Fibroblast of villous mesenchyme (primary cell): ENCODE results near the gene RARRES2. TPM values are rescaled to one million over a fixed set of nuclear protein-coding genes. Genes with fewer than 3 reads are reported as not detected.
A peak's percentile ranks its signal among the peaks of the same experiment; 100 is the strongest.

Experiments used
- DNase-seq: peaks from one replicate; pipeline ENCODE4 v3.0.0-alpha.2; 2010; ENCODE audit warnings: low read depth
- H3K4me3 ChIP-seq: 2 replicates; pipeline ENCODE4 v1.5.1; 2011; ENCODE audit warnings: low read depth, mild to moderate bottlenecking, low read length
- CTCF ChIP-seq: IDR thresholded peaks from 2 replicates; pipeline ENCODE4 v1.5.1; 2012; ENCODE audit warnings: low read depth, mild to moderate bottlenecking, low read length; ENCODE audit not compliant: insufficient read depth
- total RNA-seq: library from RNA; depleted of rRNA; stranded (reverse); fragments of >200 nt; gene quantifications from 2 replicates; pipeline ENCODE4 v1.2.3, GENCODE V29; 2012

RARRES2 gene
- total RNA-seq, 1 donor: 185 TPM

- DNase-seq: no peak
- no peak overlapping the region for H3K4me3 ChIP-seq
- no peak for TF ChIP-seq CTCF
Measured at GRCh38 chr7:150343225-150343624, 1.8 kb upstream of the RARRES2 start.

DNA sequence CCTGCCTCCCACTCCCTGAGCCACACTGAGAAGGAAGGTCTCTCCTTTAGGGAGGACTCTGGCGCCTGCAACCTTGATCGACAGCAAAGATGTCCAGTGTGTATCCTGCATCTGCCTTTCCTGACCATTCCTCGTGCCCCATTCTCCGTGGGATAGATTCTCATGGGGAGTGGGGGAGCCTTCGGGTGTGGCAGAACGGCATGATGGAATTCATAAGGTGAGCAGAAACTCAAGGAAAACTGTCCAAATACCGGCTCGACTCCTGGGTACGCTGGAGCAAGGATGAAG, 636 bp upstream of the RARRES2 start:
- no peak overlapping the region for H3K4me3 ChIP-seq
- TF ChIP-seq CTCF: no peak
- DNase-seq: no peak

DNA sequence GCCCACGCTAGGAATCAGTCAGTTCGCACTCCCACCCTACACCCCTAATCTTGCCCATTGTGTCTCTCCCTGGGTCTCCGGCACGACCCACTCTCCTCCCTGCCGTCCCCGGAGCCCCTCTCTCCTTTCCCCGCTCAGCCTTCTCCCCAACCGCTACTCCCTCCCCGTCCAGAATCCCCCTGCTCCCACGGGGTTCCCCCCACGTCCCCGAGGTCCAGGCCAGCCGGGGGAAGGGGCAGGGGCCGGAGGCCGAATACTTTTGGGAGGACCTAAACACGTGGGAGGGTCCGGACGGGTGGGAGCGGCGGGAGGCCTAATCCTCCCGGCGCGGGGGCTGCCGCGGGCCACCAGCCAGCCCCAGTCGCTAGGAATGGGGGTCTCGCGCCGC, 560 bp downstream of the RARRES2 start:
- DNase-seq: no peak
- H3K4me3 ChIP-seq: peak overlapping the region; percentile 57
- TF ChIP-seq CTCF: no peak

DNA sequence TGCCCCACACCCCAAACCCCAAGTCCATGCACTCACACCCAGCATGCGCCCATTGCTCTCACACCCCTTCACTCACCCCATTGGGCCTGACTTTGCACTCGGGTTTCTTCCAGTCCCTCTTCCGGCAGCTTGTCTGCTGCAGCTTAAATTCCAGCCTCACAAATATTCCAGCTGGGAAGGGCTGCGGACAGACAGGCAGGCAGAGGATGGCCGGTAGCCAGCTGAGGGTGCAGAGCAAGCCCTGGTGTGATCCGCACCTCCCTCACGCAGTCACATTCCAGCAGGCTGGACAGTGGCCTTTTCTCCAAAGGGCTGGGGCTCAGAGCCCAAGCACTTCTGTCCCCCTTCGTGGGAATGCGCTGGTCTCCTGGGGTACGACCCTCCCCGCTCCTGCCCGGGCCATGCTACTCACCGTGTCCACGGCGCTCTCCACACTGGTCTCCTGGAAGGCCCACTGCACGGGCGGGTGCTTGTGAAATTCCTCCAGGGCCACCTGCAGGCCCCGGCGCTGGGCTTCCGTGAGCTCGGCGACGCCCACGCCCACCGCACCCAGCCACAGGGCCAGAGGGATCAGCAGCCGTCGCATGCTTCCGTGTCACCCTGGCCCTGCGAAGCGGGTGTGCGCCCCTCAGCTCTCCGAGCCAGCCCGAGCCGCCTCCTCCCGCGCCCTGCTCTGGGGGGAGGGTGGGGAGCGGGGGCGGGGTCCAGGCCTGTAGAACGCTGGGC, 1.2 kb downstream of the RARRES2 start:
- no peak for TF ChIP-seq CTCF
- peak; percentile 69 for DNase-seq
- H3K4me3 ChIP-seq: peak overlapping the region; percentile 49

- DNase-seq: no peak
- peak overlapping the region; percentile 49 for H3K4me3 ChIP-seq
- no peak for TF ChIP-seq CTCF
Measured at GRCh38 chr7:150339409-150339809, 2.0 kb downstream of the RARRES2 start.

GRCh38 chr7:150338166-150338829, 3.1 kb downstream of the RARRES2 start:
- H3K4me3 ChIP-seq: no peak overlapping the region
- no peak for DNase-seq
- TF ChIP-seq CTCF: no peak

DNA sequence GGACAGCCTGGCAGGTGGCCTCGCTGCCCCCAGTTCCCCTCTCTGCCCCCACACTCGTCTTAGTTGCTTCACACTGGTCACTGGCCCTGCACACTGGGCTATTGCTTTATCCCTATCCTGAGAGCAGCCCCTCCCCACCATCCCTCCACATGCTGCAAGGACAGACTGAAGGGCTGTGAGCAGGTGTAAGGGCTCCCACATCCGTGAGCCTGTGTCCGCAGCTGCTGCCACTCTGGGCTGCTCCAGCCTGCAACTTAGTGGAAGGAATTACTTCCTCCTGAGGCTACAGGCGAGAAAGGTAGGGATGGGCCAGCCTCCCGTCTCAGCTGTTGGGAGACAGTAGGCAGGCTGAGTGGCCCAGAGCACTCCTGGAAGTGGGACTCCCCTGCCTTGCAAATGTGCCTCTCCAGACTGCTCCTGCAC, 3.8 kb downstream of the RARRES2 start:
- no peak for TF ChIP-seq CTCF
- no peak for DNase-seq
- no peak overlapping the region for H3K4me3 ChIP-seq
